ENCODE results near the gene CSNK2B.

Gene CSNK2B

DNA sequence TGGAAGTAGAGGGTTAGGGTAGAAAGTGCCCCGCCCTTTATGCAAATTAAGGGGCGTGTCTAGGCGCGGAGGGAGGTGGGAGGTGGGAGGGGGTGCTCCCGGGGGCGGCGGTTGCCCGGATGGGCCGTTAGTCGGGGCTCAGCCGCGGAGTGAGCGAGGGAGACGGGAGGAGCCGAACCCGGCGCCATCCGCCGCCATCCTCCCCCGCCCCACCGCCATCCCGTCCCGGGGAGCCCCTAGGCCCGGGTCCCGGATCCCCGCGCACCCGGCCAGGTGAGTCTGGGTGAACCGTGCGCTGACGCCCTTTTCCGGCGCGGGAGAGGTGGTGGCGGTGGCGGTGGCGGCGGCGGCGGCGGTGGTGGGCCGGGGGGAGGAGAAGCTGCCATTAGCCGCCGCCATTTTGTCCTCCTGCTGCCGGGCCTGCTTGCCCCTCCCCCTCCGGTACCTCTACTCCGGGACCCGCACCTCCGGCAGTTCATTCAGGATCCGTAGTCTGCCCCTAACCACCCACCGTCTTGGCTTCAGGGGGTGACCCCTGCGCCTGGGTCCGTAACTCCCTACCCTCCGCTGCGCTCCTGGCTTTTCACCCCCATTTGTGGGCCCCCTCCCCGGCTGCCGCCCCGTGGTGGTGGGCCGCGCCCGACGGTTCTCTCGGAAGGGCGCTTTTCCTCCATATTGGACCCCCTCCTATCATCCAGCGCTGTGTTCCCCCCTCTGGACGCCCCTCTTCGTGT lies 45.1 kb upstream of the CSNK2B start, which contains the start of gene PRRC2A:
TSS of gene PRRC2A (plus strand) at position 130 of the 734 bp plus-strand sequence. CDS start 2,075 bp downstream, outside the sequence.
- peaks cover 29% of the 10 kb centered on the region for H3K79me2 ChIP-seq (ENCODE audit: insufficient read depth, low read length)
- H3K9me3 ChIP-seq (ENCODE audit: low read length), result no peaks in the 10 kb centered on the region
- no peaks in the 10 kb centered on the region for H4K20me1 ChIP-seq (ENCODE audit: insufficient read depth, low read length)
- H3K36me3 ChIP-seq (ENCODE audit: insufficient read depth, low read length), result peaks cover 49% of the 10 kb centered on the region
- TF ChIP-seq, protein P1, sequence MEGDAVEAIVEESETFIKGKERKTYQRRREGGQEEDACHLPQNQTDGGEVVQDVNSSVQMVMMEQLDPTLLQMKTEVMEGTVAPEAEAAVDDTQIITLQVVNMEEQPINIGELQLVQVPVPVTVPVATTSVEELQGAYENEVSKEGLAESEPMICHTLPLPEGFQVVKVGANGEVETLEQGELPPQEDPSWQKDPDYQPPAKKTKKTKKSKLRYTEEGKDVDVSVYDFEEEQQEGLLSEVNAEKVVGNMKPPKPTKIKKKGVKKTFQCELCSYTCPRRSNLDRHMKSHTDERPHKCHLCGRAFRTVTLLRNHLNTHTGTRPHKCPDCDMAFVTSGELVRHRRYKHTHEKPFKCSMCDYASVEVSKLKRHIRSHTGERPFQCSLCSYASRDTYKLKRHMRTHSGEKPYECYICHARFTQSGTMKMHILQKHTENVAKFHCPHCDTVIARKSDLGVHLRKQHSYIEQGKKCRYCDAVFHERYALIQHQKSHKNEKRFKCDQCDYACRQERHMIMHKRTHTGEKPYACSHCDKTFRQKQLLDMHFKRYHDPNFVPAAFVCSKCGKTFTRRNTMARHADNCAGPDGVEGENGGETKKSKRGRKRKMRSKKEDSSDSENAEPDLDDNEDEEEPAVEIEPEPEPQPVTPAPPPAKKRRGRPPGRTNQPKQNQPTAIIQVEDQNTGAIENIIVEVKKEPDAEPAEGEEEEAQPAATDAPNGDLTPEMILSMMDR (IDR thresholded peaks at IDR 0.05; ENCODE audit: low read length), result no peak
- no peak for TF ChIP-seq EZH2 (IDR thresholded peaks at IDR 0.05; ENCODE audit: borderline replicate concordance, low read length)
- H3K4me1 ChIP-seq (ENCODE audit: insufficient read depth, low read length, severe bottlenecking), result peaks cover 28% of the 10 kb centered on the region
- H3K4me2 ChIP-seq (ENCODE audit: low read length), result peak within 1 kb of the TSS; percentile 90
- H3F3A ChIP-seq (ENCODE audit: insufficient read depth, low read length), result no peaks in the 10 kb centered on the region
- H3K27ac ChIP-seq (ENCODE audit: low read depth, low read length, poor library complexity, severe bottlenecking), result peak within 1 kb of the TSS; percentile 96
- H3K9ac ChIP-seq (ENCODE audit: low read length), result peak within 1 kb of the TSS; percentile 100
- H2AFZ ChIP-seq (ENCODE audit: low read length), result no peak within 1 kb of the TSS
- H3K27me3 ChIP-seq (ENCODE audit: insufficient read depth, low read length), result no peaks in the 10 kb centered on the region
- peak within 1 kb of the TSS; percentile 98 for H3K4me3 ChIP-seq (ENCODE audit: low read depth, low read length, poor library complexity, severe bottlenecking)
- H3K9me2 ChIP-seq (ENCODE audit: low read depth, low read length), result no peaks in the 10 kb centered on the region

DNA sequence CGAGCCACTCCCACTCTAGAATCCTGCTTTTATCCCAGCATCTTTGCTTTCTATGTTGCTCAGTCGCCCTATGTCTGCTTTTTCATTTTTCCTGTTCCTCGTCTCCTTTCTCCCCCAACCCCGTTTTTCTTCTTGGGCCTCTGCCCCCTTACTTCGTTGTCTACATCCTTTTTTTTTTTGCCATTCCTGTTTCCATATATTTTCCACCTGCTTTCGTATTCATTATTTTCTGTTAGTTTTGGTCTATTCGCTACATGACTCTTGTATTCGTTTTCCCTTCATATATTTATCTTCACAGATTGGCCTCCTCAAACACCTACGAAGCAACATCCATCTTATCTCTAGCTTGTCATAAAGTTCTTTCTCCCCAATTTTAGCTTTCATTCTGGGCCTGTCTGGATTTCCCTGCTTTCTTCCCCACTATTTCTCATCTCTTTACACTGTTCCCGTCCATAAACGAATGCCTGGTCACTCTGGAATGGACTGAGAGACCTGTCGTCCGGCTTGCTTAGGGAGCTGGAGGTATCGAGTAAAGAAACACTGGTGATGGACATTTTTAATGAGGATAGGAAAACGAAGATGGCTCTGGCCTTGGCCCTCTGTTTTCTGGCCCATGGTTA lies 44.5 kb upstream of the CSNK2B start:
- no peaks in the 10 kb centered on the region for H3F3A ChIP-seq (ENCODE audit: insufficient read depth, low read length)
- peak overlapping the region; percentile 90 for H3K4me2 ChIP-seq (ENCODE audit: low read length)
- peak overlapping the region; percentile 98 for H3K4me3 ChIP-seq (ENCODE audit: low read depth, low read length, poor library complexity, severe bottlenecking)
- H3K27me3 ChIP-seq (ENCODE audit: insufficient read depth, low read length), result no peaks in the 10 kb centered on the region
- peaks cover 22% of the 10 kb centered on the region for H3K4me1 ChIP-seq (ENCODE audit: insufficient read depth, low read length, severe bottlenecking)
- TF ChIP-seq, protein P1 (IDR thresholded peaks at IDR 0.05; ENCODE audit: low read length), result no peak
- no peak for TF ChIP-seq EZH2 (IDR thresholded peaks at IDR 0.05; ENCODE audit: borderline replicate concordance, low read length)
- H3K9me2 ChIP-seq (ENCODE audit: low read depth, low read length), result no peaks in the 10 kb centered on the region
- no peaks in the 10 kb centered on the region for H3K9me3 ChIP-seq (ENCODE audit: low read length)
- no peak overlapping the region for H2AFZ ChIP-seq (ENCODE audit: low read length)
- peaks cover 56% of the 10 kb centered on the region for H3K36me3 ChIP-seq (ENCODE audit: insufficient read depth, low read length)
- H3K79me2 ChIP-seq (ENCODE audit: insufficient read depth, low read length), result peaks cover 29% of the 10 kb centered on the region
- H4K20me1 ChIP-seq (ENCODE audit: insufficient read depth, low read length), result no peaks in the 10 kb centered on the region
- H3K9ac ChIP-seq (ENCODE audit: low read length), result peak overlapping the region; percentile 100
- H3K27ac ChIP-seq (ENCODE audit: low read depth, low read length, poor library complexity, severe bottlenecking), result peak overlapping the region; percentile 84

DNA sequence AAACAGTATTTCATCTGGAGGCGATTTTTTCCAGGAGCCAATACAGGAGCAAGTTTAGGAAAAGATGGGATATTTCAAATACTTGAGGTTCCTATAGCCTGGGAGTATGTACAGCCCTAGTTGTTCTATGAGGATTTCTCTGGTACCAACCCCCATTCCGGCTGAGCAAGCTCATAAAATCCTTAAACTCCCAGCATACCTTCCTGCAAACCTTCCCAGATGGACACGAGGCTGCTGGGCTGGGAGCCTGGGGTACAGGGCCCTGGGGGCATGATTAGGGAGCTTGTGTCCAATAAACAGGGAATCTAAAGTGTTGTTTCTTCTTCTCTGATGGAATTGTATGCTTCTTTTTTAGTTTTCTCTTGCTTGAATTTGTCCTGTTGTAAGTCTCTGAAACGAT lies 43.9 kb upstream of the CSNK2B start:
- TF ChIP-seq EZH2 (IDR thresholded peaks at IDR 0.05; ENCODE audit: borderline replicate concordance, low read length), result no peak
- TF ChIP-seq, protein P1 (IDR thresholded peaks at IDR 0.05; ENCODE audit: low read length), result no peak
- peaks cover 61% of the 10 kb centered on the region for H3K36me3 ChIP-seq (ENCODE audit: insufficient read depth, low read length)
- no peaks in the 10 kb centered on the region for H3K27me3 ChIP-seq (ENCODE audit: insufficient read depth, low read length)
- H3K4me2 ChIP-seq (ENCODE audit: low read length), result peak overlapping the region; percentile 90
- H3K9me2 ChIP-seq (ENCODE audit: low read depth, low read length), result no peaks in the 10 kb centered on the region
- H3K9me3 ChIP-seq (ENCODE audit: low read length), result no peaks in the 10 kb centered on the region
- no peaks in the 10 kb centered on the region for H3F3A ChIP-seq (ENCODE audit: insufficient read depth, low read length)
- peak overlapping the region; percentile 100 for H3K9ac ChIP-seq (ENCODE audit: low read length)
- H3K79me2 ChIP-seq (ENCODE audit: insufficient read depth, low read length), result peaks cover 29% of the 10 kb centered on the region
- H4K20me1 ChIP-seq (ENCODE audit: insufficient read depth, low read length), result no peaks in the 10 kb centered on the region
- peak overlapping the region; percentile 98 for H3K4me3 ChIP-seq (ENCODE audit: low read depth, low read length, poor library complexity, severe bottlenecking)
- peak overlapping the region; percentile 84 for H3K27ac ChIP-seq (ENCODE audit: low read depth, low read length, poor library complexity, severe bottlenecking)
- no peak overlapping the region for H2AFZ ChIP-seq (ENCODE audit: low read length)
- peaks cover 20% of the 10 kb centered on the region for H3K4me1 ChIP-seq (ENCODE audit: insufficient read depth, low read length, severe bottlenecking)
